Stimulated activated CD4-positive, alpha-beta T cell treated with anti-CD3 and anti-CD28 coated beads, TNF-alpha, amount 100 ng/mL, for 48 hours (primary cell): Measurements from ENCODE around the gene NKX6-1.

Experiments used
- DNase-seq, 3 donors: peaks; one replicate each; pipeline ENCODE4 v3.0.0-alpha.2; 2020; ENCODE audit warnings: low read depth in 3 of 3

NKX6-1 gene

DNA sequence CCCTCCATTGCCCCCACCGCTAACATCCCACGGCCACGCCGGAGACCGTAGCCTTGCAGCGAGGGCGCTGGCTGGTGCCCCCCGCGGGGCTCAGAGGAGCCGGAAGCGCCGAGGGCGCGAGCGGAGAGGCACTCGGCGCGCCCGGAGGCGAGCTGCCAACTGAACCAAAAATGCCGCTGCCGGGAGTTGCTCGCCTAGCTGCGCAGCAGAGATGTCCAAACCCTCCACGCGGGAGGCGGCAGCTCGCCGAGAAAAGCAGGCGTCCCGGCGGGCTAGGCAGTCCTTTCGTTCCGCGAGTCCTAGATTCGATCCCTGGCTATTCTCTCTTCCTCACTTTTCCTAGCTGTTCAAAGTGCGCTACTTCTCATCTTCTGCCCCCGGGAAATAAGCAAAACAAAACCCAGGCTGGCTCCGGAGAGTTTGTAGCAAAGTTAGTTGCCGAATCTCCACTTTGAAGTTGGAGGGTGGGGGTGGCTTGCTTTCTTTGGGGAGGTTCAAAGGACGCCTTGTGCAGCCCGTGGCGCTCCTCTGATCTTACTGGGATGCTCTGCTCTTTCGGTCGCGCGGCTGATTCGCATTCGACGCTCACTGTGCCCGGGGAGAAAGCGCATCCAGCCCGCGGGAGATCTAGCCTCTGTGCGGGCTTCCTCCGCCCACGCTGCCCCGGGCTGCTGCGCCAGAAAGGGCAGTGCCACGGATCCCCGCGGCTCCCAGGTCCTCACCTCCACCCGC, 723 bp downstream of the NKX6-1 start:
- DNase-seq = no peak

- no peak for DNase-seq
Observed at GRCh38 chr4:84497504-84498202, 1.4 kb downstream of the NKX6-1 start.

- no peak for DNase-seq
Observed at GRCh38 chr4:84496706-84497503, 2.2 kb downstream of the NKX6-1 start.

GRCh38 chr4:84496331-84496705, 2.8 kb downstream of the NKX6-1 start:
- DNase-seq = no peak

- DNase-seq = no peak
Observed at GRCh38 chr4:84495794-84496261, 3.3 kb downstream of the NKX6-1 start.

DNA sequence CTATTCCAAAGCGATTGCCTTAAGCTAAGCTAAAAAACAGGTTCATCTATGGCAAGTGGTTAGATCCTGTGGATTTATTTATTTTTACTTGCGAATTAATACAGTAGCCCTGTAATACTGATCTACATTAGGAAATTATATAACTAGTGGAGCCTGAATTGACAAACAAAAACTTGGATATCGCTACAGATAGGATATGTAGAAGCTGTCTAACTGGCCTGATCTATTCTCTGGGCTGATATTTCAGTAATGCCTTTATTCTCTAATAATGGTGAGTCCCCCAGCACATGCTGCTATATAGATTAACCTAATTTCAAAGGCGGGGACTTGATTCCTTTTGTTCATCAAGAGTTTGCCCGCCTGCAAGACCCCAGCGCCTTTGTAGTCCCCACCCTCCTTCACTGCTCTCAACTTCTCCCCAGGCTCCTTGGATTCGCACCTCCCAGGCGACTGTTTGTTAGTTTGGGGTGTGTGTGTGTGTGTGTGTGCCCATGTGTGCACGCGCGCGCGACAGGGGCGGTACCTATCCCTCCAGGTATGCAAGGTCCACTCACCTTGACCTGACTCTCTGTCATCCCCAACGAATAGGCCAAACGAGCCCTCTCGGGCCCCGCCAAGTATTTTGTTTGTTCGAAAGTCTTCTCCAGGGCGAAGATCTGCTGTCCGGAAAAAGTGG, 3.8 kb downstream of the NKX6-1 start:
- DNase-seq = no peak

GRCh38 chr4:84494531-84494930, 4.6 kb downstream of the NKX6-1 start:
- no peak for DNase-seq

DNA sequence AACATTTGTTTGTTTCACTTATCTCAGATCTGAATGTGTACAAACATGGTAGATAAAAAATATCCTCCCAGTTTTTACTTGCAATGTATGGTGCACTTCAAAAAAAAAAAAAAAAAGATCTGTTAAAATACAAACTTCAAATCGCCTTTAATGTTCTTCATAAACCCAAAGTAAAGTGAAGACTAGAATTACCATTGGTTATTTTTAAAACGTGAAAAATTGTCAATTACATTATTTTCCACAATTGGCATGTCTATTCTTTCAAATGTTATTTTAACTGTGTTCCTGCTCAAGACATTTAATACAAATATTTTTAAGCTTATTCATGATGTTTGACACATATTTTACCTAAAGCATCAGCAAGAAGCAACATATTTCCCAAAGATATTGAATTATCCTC, 5.0 kb downstream of the NKX6-1 start:
- no peak for DNase-seq

GRCh38 chr4:84493092-84493850, 5.8 kb downstream of the NKX6-1 start:
- no peak for DNase-seq

- DNase-seq = no peak
Observed at GRCh38 chr4:84492737-84493091, 6.4 kb downstream of the NKX6-1 start.

DNA sequence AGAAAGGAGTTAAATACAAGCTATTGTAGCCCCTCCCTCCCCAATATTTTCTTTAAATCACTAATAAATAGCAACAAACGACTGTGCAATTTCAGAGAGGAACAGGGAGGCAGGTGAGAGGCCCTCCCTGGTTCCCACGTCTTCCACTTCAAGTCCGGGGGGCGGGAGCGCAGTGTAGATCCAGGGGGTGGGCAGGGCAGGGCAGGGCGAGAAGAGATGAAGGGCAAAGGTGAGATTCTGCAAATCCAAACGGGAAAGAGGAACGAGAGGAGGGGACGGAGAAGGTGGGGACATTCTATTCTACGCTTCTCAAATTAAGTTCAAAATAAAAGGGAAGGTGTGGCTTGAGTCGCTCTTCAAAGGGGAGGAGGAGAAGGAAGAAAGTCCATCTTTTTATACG, 6.8 kb downstream of the NKX6-1 start:
- DNase-seq = no peak

GRCh38 chr4:84491481-84491880, 7.6 kb downstream of the NKX6-1 start:
- DNase-seq = no peak

DNA sequence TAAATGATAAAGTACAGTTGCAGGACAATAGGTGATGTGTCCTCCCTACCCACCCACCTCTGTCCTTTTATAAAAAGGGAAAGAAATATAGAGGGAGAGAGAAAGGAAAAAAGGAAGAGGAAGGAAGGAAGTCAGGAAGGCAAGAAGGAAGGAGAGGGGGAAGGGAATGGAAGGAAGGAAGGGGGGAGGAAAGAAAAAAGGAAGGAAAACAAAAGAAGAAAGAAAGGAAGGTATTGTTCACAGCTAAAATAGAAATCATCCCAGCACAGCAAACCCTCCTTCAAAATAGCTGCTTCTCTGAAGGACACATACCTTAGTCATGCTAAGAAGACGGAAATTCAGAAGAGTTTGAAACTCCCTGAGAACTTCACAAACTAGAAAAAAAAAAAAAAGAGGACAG, 8.4 kb downstream of the NKX6-1 start:
- DNase-seq = no peak

DNA sequence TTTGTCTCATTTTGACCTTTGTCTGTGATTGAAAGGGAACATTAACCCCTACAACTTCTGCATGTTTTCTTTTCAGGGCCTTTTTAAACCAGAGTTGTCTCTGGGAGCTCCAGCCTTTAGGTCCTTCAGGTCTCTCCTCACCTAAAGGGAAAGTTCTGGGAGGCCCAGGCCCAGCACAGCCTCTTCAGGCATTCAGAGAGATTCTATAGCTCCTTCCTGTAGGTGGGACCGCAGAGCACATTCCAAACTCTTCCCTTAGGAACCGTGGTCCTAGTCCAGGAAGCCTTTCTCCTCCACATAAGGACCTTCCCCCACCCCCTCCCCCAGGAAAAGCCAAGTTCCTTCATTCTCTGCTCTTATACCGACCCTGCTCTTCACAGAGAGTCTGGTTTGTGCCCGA, 14.9 kb downstream of the NKX6-1 start:
- no peak for DNase-seq

GRCh38 chr4:84483688-84484087, 15.4 kb downstream of the NKX6-1 start:
- no peak for DNase-seq

DNA sequence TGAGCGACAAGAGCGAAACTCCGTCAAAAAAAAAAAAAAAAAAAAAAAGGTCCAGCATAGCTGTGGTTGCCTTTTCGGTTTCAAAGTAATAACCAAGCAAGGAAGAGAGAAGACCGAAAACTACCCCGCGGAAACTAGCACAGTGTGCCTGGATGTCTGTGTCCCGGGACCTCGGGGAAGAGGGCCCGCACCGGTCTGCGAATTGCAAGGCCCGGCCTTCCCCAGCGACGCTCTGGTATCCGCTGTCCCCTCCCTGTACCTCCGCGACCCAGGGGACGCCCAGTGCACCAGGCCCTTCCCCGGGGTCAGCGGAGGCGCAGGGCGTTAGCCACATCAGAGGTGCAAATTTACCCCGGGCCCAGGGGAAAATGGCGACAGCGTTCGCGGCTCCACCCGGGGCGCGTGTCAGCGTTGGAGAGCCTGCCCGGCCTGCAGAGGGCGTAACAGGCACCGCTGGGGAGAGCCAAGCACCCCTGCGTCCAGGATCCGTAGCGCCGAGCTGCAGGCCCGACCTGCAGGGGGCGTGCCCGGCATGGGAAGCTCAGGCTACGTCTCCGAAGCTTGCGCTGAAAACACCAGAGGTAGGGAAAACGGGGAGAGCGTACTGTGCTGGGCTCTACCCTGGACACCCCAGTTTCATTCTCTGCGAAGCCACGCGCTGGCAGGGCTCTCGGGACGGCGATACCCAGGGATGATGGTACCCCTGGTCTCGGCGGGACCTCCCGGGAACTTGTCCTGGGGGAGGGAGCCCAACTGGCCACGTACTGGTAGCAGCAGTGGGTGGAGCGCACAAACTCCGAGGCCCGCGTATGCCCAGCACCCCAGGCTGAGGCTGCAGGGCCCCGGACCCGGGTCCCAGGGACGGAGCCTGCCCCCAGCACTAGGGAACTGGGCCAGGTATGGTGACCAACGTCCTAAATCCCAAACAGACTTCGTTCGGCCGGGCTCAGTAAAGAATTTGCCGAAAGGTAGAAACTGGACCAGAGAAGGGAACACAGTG, 16.2 kb downstream of the NKX6-1 start:
- no peak for DNase-seq

DNA sequence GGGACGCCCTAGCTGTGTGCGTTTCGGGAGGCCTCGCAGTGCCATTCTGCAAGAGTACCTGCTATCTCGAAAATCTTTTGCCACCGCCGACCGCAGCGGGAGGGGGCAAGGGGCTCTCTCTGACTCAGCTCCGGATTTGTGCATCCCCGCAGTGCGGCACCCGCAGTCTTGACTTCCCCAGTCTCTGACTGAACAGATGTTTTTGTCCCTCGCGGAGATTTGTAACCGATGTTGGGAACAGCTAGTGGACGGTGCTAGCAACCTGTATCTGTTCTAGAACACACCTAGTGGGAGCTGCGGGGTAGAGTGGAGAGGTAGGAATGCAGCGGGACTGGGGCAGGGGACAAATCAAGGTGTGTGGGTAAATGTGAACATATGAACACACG, 17.2 kb downstream of the NKX6-1 start:
- no peak for DNase-seq

- DNase-seq = no peak
Observed at GRCh38 chr4:84481077-84481859, 17.8 kb downstream of the NKX6-1 start.

- DNase-seq = no peak
Observed at GRCh38 chr4:84480082-84480481, 19.0 kb downstream of the NKX6-1 start.
